HEK293 (cell line): ENCODE data around the gene LSM14B.

Experiments
- ZBTB6 ChIP-seq: fragments of 450-650 bp; formaldehyde crosslinking; IDR thresholded peaks from 2 replicates; pipeline ENCODE4 v1.5.1; 2017; ENCODE audit warnings: missing biosample characterization, missing genetic modification characterization
- ZNF146 ChIP-seq: fragments of 450-650 bp; formaldehyde crosslinking; IDR thresholded peaks from 2 replicates; pipeline ENCODE4 v1.5.1; 2016; ENCODE audit warnings: missing biosample characterization, missing genetic modification characterization
- ZNF266 ChIP-seq: fragments of 450-650 bp; formaldehyde crosslinking; IDR thresholded peaks from 2 replicates; pipeline ENCODE4 v1.5.1; 2016; ENCODE audit warnings: missing biosample characterization, missing genetic modification characterization, low read depth
- ZNF274 ChIP-seq, 2 experiments: fragments of 200-500 bp in 1 of 2; fragments of 450-650 bp in 1 of 2; sonication (Bioruptor generic) in 1 of 2; formaldehyde crosslinking in 1 of 2; IDR thresholded peaks; 2 replicates each; pipeline versions ENCODE4 v1.5.1 to v1.6.1; 2014 to 2016; ENCODE audit warnings: borderline replicate concordance in 1 of 2, inconsistent platforms in 1 of 2, low read length in 1 of 2, missing biosample characterization in 1 of 2, missing genetic modification characterization in 1 of 2
- ZNF335 ChIP-seq: fragments of 450-650 bp; formaldehyde crosslinking; conservative IDR thresholded peaks from 2 replicates; pipeline ENCODE4 v1.5.1; 2016; ENCODE audit warnings: missing biosample characterization, missing genetic modification characterization
- ZNF423 ChIP-seq: fragments of 450-650 bp; formaldehyde crosslinking; IDR thresholded peaks from 2 replicates; pipeline ENCODE4 v1.5.1; 2016; ENCODE audit warnings: missing biosample characterization, missing genetic modification characterization
- ZNF521 ChIP-seq: fragments of 450-650 bp; formaldehyde crosslinking; IDR thresholded peaks from 2 replicates; pipeline ENCODE4 v1.5.1; 2017; ENCODE audit warnings: missing biosample characterization, mild to moderate bottlenecking, missing genetic modification characterization
- ZNF600 ChIP-seq: fragments of 450-650 bp; formaldehyde crosslinking; IDR thresholded peaks from 2 replicates; pipeline ENCODE4 v1.5.1; 2016; ENCODE audit warnings: missing biosample characterization, missing genetic modification characterization
- ZNF626 ChIP-seq: fragments of 450-650 bp; sonication (Bioruptor Pico); formaldehyde crosslinking; IDR thresholded peaks from 2 replicates; pipeline ENCODE4 v1.5.1; 2018; ENCODE audit warnings: missing biosample characterization, missing genetic modification characterization, inconsistent platforms
- ZNF645 ChIP-seq: fragments of 450-650 bp; formaldehyde crosslinking; IDR thresholded peaks from 2 replicates; pipeline ENCODE4; 2016; ENCODE audit warnings: missing biosample characterization, missing genetic modification characterization
- ZNF701 ChIP-seq: fragments of 450-650 bp; formaldehyde crosslinking; IDR thresholded peaks from 2 replicates; pipeline ENCODE4 v1.5.1; 2016; ENCODE audit warnings: missing biosample characterization, missing genetic modification characterization
- TF ChIP-seq, protein P1 (sequence below): fragments of 450-650 bp; formaldehyde crosslinking; IDR thresholded peaks from 2 replicates; pipeline ENCODE4 v1.5.1; 2016; ENCODE audit warnings: missing biosample characterization, missing genetic modification characterization
- TF ChIP-seq, protein P2 (sequence below): sonication (generic); formaldehyde crosslinking; IDR thresholded peaks from 2 replicates; pipeline ENCODE4 v1.8.1; 2022; ENCODE audit warnings: mild to moderate bottlenecking, moderate library complexity, missing genetic modification reagents
- TF ChIP-seq, protein P3 (sequence below): fragments of 450-650 bp; formaldehyde crosslinking; IDR thresholded peaks from 2 replicates; pipeline ENCODE4 v1.5.1; 2016; ENCODE audit warnings: missing biosample characterization, missing genetic modification characterization

DNA sequence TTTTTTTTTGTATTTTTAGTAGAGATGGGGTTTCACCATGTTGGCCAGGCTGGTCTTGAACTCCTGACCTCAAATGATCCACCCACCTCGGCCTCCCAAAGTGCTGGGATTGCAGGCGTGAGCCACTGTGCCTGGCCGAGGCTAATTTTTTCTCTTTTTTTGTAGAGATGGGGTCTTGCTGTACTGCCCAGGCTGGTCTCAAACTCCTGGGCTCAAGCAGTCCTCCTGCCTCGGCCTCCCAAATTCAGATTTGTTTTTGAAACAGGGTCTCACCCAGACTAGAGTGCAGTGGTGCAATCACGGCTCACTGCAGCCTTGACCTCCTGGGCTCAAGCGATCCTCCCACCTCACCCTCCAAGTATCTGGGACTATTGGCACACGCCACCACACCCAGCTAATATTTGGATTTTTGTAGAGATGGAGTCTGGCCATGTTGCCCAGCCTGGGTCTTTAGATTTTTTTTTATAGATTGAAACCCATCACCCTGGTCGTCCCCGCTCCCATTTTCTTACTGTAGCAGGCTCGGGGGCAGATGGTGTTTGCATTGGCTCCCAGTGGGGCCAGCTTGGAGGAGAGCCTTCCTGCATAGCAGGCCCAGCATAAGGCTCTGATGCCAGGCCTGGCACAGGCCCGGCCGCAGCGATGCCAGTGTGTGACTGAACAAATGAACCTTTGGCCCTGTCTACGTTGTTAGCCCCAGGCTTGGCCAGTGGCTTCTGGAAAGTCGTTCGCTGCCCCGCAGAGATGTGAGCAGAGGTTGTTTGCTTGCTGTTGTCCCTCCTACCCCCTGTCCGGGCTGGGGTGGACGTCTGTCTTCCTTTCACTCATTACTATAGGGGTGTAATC, 56.3 kb downstream of the LSM14B start:
- TF ChIP-seq ZNF146 (tag by site-specific recombination) (no peak), ZBTB6 (tag by site-specific recombination) (no peak), ZNF645 (tag by site-specific recombination) (no peak), ZNF600 (tag by site-specific recombination) (no peak), ZNF266 (tag by site-specific recombination) (no peak), ZNF521 (tag by site-specific recombination) (no peak), ZNF626 (no peak), ZNF335 (tag by site-specific recombination) (no peak), ZNF274 (IDR thresholded peaks at IDR 0.05; ENCODE audit: low read length) (no peak), ZNF274 (tag by site-specific recombination; IDR thresholded peaks at IDR 0.05; ENCODE audit: borderline replicate concordance) (no peak), ZNF701 (tag by site-specific recombination) (no peak), ZNF423 (tag by site-specific recombination) (no peak)
- TF ChIP-seq, protein P1, sequence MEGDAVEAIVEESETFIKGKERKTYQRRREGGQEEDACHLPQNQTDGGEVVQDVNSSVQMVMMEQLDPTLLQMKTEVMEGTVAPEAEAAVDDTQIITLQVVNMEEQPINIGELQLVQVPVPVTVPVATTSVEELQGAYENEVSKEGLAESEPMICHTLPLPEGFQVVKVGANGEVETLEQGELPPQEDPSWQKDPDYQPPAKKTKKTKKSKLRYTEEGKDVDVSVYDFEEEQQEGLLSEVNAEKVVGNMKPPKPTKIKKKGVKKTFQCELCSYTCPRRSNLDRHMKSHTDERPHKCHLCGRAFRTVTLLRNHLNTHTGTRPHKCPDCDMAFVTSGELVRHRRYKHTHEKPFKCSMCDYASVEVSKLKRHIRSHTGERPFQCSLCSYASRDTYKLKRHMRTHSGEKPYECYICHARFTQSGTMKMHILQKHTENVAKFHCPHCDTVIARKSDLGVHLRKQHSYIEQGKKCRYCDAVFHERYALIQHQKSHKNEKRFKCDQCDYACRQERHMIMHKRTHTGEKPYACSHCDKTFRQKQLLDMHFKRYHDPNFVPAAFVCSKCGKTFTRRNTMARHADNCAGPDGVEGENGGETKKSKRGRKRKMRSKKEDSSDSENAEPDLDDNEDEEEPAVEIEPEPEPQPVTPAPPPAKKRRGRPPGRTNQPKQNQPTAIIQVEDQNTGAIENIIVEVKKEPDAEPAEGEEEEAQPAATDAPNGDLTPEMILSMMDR (tag by site-specific recombination), result no peak
- TF ChIP-seq, protein P2, sequence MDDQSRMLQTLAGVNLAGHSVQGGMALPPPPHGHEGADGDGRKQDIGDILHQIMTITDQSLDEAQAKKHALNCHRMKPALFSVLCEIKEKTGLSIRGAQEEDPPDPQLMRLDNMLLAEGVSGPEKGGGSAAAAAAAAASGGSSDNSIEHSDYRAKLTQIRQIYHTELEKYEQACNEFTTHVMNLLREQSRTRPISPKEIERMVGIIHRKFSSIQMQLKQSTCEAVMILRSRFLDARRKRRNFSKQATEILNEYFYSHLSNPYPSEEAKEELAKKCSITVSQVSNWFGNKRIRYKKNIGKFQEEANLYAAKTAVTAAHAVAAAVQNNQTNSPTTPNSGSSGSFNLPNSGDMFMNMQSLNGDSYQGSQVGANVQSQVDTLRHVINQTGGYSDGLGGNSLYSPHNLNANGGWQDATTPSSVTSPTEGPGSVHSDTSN, result no peak
- TF ChIP-seq, protein P3, sequence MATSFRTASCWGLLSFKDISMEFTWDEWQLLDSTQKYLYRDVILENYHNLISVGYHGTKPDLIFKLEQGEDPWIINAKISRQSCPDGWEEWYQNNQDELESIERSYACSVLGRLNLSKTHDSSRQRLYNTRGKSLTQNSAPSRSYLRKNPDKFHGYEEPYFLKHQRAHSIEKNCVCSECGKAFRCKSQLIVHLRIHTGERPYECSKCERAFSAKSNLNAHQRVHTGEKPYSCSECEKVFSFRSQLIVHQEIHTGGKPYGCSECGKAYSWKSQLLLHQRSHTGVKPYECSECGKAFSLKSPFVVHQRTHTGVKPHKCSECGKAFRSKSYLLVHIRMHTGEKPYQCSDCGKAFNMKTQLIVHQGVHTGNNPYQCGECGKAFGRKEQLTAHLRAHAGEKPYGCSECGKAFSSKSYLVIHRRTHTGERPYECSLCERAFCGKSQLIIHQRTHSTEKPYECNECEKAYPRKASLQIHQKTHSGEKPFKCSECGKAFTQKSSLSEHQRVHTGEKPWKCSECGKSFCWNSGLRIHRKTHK (tag by site-specific recombination), result no peak
